SU-DHL-6 (cell line): Measurements from ENCODE around the gene CNGA3.

Source experiments
- H2AFZ ChIP-seq: fragments of 200-600 bp; sonication (generic); 2 replicates; pipeline ENCODE4 v1.6.1; 2014; ENCODE audit warnings: low read depth, mild to moderate bottlenecking, moderate library complexity, mixed read lengths, antibody characterized with exemption, low read length; ENCODE audit not compliant: severe bottlenecking
- H3F3A ChIP-seq: fragments of 200-600 bp; shearing (Covaris generic); 2 replicates; pipeline ENCODE4 v1.6.0; 2016; ENCODE audit warnings: antibody characterized with exemption, mild to moderate bottlenecking; ENCODE audit not compliant: insufficient read depth
- H3K27ac ChIP-seq: fragments of 200-600 bp; sonication (generic); 2 replicates; pipeline ENCODE4 v1.5.1; 2016; ENCODE audit warnings: low read depth, mild to moderate bottlenecking, low read length, moderate library complexity, mixed read lengths
- H3K27me3 ChIP-seq: fragments of 200-600 bp; sonication (generic), shearing (Covaris generic); 2 replicates; pipeline ENCODE4 v1.6.0; 2014; ENCODE audit warnings: mild to moderate bottlenecking, low read length
- H3K36me3 ChIP-seq: fragments of 200-600 bp; sonication (generic); 2 replicates; pipeline ENCODE4 v1.6.1; 2014; ENCODE audit warnings: mild to moderate bottlenecking, low read length, mixed read lengths
- H3K4me2 ChIP-seq: fragments of 300-600, 200-600 bp; shearing (Covaris generic), sonication (generic); 2 replicates; pipeline ENCODE4 v1.6.0; 2014; ENCODE audit warnings: low read length, low read depth, mild to moderate bottlenecking; ENCODE audit not compliant: poor library complexity, severe bottlenecking
- H3K4me3 ChIP-seq: fragments of 200-600 bp; sonication (generic); 2 replicates; pipeline ENCODE4 v1.5.1; 2014; ENCODE audit warnings: antibody characterized with exemption, low read length, mild to moderate bottlenecking, mixed read lengths; ENCODE audit not compliant: insufficient read depth, poor library complexity, severe bottlenecking
- H3K79me2 ChIP-seq: fragments of 200-600 bp; sonication (generic); 2 replicates; pipeline ENCODE4 v1.6.1; 2014; ENCODE audit warnings: mild to moderate bottlenecking, low read length, moderate library complexity; ENCODE audit not compliant: insufficient read depth
- H3K9ac ChIP-seq: fragments of 200-600 bp; sonication (generic); 2 replicates; pipeline ENCODE4 v1.7.0; 2014; ENCODE audit warnings: mild to moderate bottlenecking, low read length
- H3K9me2 ChIP-seq: fragments of 200-600 bp; sonication (generic); replicated peaks from 2 replicates; pipeline ENCODE4 v1.6.1; 2014; ENCODE audit warnings: low read length; ENCODE audit not compliant: insufficient read depth
- H3K9me3 ChIP-seq: fragments of 200-600 bp; sonication (generic); 2 replicates; pipeline ENCODE4 v1.6.1; 2014; ENCODE audit warnings: low read length, mixed read lengths; ENCODE audit not compliant: insufficient read depth
- H4K20me1 ChIP-seq: fragments of 200-600 bp; sonication (generic); 2 replicates; pipeline ENCODE4 v1.6.1; 2014; ENCODE audit warnings: low read depth, mild to moderate bottlenecking, antibody characterized with exemption, low read length, moderate library complexity, mixed read lengths
- EZH2phosphoT487 ChIP-seq: fragments of 200-600 bp; sonication (generic), shearing (Covaris generic); conservative IDR thresholded peaks from 2 replicates; pipeline ENCODE4 v1.6.1; 2018; ENCODE audit warnings: mild to moderate bottlenecking, antibody characterized with exemption, low read length, moderate library complexity, mixed read lengths
- TF ChIP-seq, protein P1 (sequence below): fragments of 200-600 bp; sonication (generic); IDR thresholded peaks from one replicate; pipeline ENCODE4 v1.5.1; 2017; ENCODE audit warnings: antibody characterized with exemption, mild to moderate bottlenecking, low read length, moderate library complexity; ENCODE audit not compliant: insufficient read depth, poor library complexity, severe bottlenecking

The CNGA3 gene

DNA sequence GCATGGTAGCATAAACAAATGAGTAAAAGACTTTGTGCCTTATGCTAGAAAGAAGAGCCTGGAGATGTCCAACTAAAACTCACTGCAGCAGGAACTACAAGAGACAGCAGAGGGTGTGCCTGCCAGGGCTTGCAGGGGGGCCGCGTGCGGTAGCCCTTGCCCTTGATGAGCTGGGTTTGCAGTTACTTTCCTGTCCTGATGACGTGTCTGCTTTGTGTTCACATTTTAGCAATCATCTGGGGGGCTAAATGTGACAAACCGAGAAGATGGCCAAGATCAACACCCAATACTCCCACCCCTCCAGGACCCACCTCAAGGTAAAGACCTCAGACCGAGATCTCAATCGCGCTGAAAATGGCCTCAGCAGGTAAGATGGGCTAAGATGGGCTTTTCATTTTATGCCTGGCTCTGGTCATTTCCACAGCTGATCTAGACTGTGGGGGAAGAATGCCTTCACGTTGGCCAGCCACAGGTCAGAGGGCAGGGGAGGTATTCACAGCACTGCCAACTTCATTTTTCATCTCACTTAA is 23.5 kb downstream of the CNGA3 start:
- H3K9ac ChIP-seq: no peak overlapping the region
- no peaks in the 10 kb centered on the region for H3K9me3 ChIP-seq
- H3K27ac ChIP-seq: no peak overlapping the region
- H3F3A ChIP-seq: no peaks in the 10 kb centered on the region
- no peak overlapping the region for H2AFZ ChIP-seq
- H4K20me1 ChIP-seq: no peaks in the 10 kb centered on the region
- H3K79me2 ChIP-seq: no peaks in the 10 kb centered on the region
- no peak overlapping the region for H3K4me2 ChIP-seq
- no peak overlapping the region for H3K4me3 ChIP-seq
- no peaks in the 10 kb centered on the region for H3K27me3 ChIP-seq
- TF ChIP-seq EZH2phosphoT487: no peak
- TF ChIP-seq, protein P1, sequence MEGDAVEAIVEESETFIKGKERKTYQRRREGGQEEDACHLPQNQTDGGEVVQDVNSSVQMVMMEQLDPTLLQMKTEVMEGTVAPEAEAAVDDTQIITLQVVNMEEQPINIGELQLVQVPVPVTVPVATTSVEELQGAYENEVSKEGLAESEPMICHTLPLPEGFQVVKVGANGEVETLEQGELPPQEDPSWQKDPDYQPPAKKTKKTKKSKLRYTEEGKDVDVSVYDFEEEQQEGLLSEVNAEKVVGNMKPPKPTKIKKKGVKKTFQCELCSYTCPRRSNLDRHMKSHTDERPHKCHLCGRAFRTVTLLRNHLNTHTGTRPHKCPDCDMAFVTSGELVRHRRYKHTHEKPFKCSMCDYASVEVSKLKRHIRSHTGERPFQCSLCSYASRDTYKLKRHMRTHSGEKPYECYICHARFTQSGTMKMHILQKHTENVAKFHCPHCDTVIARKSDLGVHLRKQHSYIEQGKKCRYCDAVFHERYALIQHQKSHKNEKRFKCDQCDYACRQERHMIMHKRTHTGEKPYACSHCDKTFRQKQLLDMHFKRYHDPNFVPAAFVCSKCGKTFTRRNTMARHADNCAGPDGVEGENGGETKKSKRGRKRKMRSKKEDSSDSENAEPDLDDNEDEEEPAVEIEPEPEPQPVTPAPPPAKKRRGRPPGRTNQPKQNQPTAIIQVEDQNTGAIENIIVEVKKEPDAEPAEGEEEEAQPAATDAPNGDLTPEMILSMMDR: no peak
- no peaks in the 10 kb centered on the region for H3K36me3 ChIP-seq
- no peaks in the 10 kb centered on the region for H3K9me2 ChIP-seq

DNA sequence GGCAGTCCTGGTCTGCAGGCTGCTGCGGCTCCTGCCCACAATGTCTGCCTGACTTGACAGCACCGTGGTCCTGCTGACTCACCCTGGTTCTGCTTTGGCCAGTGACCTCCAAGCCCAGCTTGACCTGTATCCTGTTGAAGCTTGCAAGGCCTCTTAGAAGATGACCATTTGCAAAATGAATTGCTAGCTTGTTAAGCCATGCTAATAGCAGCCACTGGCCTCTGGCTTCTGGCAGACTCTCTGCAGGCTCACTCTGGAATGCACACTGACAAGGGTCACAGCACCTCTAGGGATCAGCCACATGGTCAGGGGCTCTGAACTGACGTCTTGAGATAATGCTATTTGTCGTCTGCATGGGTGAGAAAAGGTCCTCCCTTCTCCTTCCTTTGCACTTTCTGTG is 25.9 kb downstream of the CNGA3 start:
- H3F3A ChIP-seq: no peaks in the 10 kb centered on the region
- TF ChIP-seq EZH2phosphoT487: no peak
- TF ChIP-seq, protein P1: no peak
- no peaks in the 10 kb centered on the region for H3K27me3 ChIP-seq

DNA sequence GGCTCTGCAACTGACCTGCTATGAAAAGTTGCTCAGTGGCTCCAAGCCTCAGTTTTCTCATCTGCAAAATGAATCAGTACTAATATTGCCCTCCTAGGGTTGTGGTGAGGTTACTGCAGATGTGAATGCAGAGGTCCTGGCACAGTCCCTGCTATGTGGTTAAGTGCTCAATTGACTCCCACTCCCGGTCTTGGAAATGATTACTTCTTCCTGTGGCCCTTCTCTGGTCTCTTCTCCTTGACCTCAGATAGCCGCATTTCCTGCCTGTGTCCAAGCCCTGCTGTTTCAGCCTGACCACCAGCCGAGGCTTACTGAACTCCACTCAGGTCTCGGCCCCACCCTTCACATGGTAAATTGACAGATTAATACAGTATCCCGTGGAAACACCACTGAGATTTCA is 26.3 kb downstream of the CNGA3 start:
- H3K4me3 ChIP-seq: no peak overlapping the region
- H3K9ac ChIP-seq: no peak overlapping the region
- H4K20me1 ChIP-seq: no peaks in the 10 kb centered on the region
- H3K27me3 ChIP-seq: no peaks in the 10 kb centered on the region
- no peaks in the 10 kb centered on the region for H3K9me3 ChIP-seq
- H3K79me2 ChIP-seq: no peaks in the 10 kb centered on the region
- no peak overlapping the region for H3K27ac ChIP-seq
- no peaks in the 10 kb centered on the region for H3K36me3 ChIP-seq
- no peak for TF ChIP-seq EZH2phosphoT487
- TF ChIP-seq, protein P1: no peak
- no peaks in the 10 kb centered on the region for H3K9me2 ChIP-seq
- no peaks in the 10 kb centered on the region for H3F3A ChIP-seq
- H3K4me2 ChIP-seq: no peak overlapping the region
- H2AFZ ChIP-seq: no peak overlapping the region

More for the DNA sequence above, 25.9 kb downstream of the CNGA3 start:
- Histone ChIP-seq H3K9me2 (no peaks in the 10 kb centered on the region), H3K4me3 (no peak overlapping the region), H4K20me1 (no peaks in the 10 kb centered on the region), H3K27ac (no peak overlapping the region), H3K9me3 (no peaks in the 10 kb centered on the region), H2AFZ (no peak overlapping the region), H3K9ac (no peak overlapping the region), H3K79me2 (no peaks in the 10 kb centered on the region), H3K36me3 (no peaks in the 10 kb centered on the region), H3K4me2 (no peak overlapping the region)
